NCI-H2029 (cell line): ENCODE data around the gene ACOX1.

ENCODE experiments used
- DNase-seq: peaks from one replicate; lab custom pipeline; 2025; lab: John Stamatoyannopoulos, UW

ACOX1 gene

GRCh38 chr17:76008630-76009425 is 29.9 kb upstream of the ACOX1 start:
- DNase-seq: no peak

- no peak for DNase-seq
These were observed 29.2 kb upstream of the ACOX1 start for GRCh38 chr17:76008208-76008607.

GRCh38 chr17:76007850-76008165 is 28.8 kb upstream of the ACOX1 start:
- no peak for DNase-seq

GRCh38 chr17:76007131-76007849 is 28.3 kb upstream of the ACOX1 start:
- DNase-seq: no peak

- DNase-seq: peak; percentile 36
These were observed 26.5 kb upstream of the ACOX1 start for GRCh38 chr17:76005263-76006149.

- no peak for DNase-seq
These were observed 25.8 kb upstream of the ACOX1 start for GRCh38 chr17:76004750-76005262.

DNA sequence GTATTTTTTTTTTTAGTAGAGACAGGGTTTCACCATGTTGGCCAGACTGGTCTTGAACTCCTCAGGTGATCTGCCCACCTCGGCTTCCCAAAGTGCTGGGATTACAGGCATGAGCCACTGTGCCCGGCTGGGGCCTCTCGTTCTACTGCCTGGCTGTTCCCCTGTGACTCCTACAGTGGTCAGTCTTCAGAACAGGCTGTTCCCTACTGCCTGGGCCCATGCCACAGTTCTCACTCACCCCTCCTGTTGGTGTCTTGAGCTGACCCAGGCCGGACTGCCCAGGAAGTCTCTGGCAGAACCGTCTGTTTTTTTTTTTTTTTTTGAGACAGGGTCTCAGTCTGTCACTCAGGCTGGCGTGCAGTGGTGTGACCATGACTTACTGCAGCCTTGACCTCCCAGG is 24.9 kb upstream of the ACOX1 start:
- DNase-seq: no peak

GRCh38 chr17:76002100-76002499 is 23.1 kb upstream of the ACOX1 start:
- DNase-seq: no peak

DNA sequence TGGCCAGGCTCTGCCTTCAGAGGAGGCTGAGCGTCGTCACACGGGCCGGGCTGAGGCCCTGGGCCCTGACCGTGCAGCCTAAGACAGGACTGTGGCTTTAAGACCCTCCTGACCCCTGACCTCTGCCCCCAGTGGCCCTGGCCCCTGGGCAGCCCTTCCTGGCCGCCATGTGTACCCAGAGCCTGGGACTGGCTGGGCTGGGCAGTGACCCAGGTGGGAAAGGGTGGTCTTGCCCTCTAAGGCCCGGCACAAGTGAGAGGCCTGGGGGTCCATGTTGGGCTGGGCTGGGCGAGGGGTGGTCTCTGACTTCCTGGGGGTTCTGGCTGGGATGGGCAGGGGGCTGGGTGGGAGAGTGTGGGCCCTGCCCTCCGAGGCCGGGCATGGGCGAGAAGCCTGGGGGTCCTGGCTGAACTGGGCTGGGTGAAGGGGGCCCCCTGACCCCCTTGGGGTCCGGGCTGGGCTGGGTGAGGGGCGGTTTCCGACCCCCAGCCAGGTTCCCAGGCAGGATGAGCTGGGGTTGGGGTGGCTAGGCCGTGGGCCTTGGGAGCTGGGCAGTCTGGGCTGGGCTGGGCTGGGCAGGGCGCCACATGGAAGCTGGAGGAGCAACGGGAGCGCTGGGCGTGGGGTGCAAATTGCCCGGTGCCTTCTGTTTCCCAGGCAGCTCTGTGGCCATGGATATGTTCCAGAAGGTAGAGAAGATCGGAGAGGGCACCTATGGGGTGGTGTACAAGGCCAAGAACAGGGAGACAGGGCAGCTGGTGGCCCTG is 22.0 kb upstream of the ACOX1 start, which contains the start of gene CDK3:
Gene CDK3, plus strand, starts transcription at position 101 of the 767 bp plus-strand sequence. Its CDS starts 571 bp downstream, at position 672.
- DNase-seq: no peak

- DNase-seq: no peak
These were observed 21.2 kb upstream of the ACOX1 start for GRCh38 chr17:76000016-76000754.

GRCh38 chr17:75998327-75998795 is 19.4 kb upstream of the ACOX1 start:
- DNase-seq: no peak

GRCh38 chr17:75996665-75997590 is 18.0 kb upstream of the ACOX1 start:
- DNase-seq: no peak

DNA sequence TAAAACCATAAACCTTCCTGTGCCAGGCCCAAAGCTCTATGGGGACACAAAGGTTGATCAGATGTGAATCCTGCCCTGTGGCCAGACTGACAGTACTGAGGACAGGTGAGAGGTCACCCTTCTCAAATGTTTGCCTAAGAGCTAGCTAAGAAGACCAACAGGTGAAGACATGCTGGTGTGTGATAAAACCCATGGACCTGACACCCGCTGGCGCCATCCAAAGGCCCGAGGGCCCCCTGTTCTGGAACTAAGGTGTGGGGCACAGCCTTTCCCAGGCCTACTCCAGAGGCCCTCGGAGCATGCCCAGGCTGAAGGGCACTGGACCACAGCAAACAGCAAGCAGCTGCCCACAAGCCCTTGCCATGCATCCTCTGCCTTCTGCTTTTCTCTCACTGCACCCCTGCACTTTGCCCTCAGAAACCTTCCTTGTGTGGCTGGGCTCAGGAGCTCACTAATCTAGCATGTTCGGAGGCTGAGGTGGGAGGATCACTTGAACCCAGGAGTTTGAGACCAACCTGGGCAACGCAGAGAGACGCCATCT is 16.5 kb upstream of the ACOX1 start:
- DNase-seq: no peak

DNA sequence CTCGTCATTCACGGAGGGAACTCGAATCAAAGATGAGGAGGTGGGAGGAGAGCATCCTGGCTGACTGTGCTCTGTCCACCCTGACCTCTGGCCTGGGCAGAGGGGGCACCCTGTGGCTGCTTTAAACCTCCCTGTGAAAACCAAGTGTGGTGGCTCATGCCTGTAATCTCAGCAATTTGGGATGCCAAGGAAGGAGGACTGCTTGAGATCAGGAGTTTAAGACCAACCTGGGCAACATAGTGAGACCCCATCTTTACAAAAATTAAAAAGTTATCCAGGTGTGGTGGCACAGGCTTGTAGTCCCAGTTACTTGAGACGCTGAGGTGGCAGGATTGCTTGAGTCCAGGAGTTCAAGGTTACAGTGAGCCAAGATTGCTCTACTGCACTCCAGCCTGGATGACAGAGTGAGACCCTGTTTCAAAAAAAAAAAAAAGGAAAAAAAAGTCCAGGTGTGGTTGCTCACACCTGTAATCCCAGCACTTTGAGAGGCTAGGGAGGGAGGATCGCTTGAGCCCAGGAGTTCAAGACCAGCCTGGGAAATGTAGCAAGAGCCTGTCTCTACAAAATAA is 15.9 kb upstream of the ACOX1 start:
- DNase-seq: no peak

DNA sequence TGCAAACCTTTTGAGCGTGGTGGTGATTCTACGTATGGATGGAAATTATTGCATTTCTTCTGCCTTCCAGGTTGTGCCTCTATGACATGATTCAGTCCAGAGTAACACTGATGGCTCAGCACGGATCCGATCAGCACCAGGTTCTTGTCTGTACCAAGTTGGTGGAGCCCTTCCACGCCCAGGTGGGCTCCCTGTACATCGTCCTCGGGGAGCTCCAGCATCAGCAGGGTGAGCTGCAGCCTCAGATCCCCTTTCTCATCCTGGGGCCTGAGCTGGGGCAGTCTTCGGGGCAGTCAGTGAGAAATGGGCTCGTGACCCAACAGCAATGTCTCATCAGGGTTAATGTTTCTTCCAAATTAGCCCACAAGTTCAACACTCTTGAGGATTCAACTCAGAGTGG is 12.4 kb upstream of the ACOX1 start:
- DNase-seq: no peak

DNA sequence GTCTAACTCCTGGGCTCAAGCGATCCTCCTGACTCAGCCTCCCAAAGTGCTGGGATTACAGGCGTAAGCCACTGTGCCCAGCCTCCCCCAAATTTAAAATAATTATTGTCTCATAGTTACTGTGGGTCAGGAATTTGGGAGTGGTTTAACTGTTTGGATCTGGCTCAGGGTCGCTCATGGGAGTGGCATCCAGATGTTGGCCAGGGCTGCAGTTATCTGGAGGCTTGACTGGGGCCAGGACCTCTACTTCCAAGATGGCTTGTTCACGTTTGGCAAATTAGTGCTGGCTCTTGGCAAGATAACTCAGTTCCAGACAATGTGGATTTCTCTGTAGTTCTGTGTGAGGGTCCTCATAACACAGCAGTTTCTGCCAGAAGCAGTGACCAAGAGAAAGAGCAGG is 8.1 kb upstream of the ACOX1 start:
- no peak for DNase-seq

DNA sequence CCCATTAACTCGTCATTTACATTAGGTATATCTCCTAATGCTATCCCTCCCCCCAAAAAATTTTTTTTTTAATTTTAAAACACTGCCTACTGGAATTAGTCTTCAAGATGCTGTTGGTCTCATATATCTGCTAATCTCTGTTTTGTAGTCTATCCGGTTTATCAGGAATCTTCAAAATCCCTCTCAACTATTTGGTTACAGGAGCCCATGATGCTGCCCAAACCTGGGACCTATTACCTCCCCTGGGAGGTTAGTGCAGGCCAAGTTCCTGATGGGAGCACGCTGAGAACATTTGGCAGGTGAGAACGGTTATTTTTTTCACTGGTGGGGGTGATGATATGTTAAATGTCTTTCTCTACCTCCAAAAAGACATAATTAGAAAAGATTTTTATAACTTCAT is 7.0 kb upstream of the ACOX1 start:
- no peak for DNase-seq

DNA sequence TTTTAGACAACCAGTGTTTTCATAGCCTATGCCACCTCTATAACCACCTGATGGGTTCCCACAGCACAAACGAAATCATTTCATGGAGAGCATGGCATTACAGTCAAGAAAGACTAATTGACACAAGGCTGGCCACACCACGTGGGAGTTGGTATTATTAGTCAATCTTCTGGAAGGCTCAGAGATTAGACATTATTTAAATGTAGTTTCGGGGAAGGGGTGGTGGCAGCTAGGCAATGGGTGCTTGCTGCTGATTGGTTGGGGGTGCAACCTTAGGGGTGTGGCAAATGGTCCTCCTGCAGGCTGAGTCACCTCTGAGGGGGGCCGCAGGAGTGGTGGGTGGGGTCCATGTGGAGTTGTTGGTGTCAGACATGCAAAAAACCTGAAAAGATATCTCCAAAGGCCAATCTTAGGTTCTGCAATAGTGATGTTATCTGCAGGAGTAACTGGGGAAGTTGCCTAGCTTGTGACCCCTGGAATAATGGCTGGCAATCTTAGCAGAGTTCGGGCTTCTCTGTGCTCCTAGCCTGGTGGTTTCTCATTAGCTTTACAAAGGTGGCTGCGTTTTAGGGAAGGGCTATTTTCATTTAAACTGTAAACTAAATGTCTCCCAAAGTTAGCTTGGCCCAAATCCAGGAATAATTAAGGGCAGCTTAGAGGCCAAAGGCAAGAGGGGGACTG is 4.7 kb upstream of the ACOX1 start:
- DNase-seq: no peak
